ENCODE data around the gene PUS7.
"Not testable (repeated sequence)": the region's sequence is repeated elsewhere in the genome, so short reads cannot be mapped to it uniquely, and the experiment has no call there.

PUS7 gene

GRCh38 chr7:105521717-105522463, at the start of gene PUS7:
TSS of gene PUS7 (minus strand) at chr7:105522271. CDS start at chr7:105508512, 13,759 bp downstream.
- DNase-seq, result peak; percentile 93

GRCh38 chr7:105567821-105568220, 45.8 kb upstream of the PUS7 start:
- DNase-seq, result no peak

GRCh38 chr7:105567024-105567423, 45.0 kb upstream of the PUS7 start:
- no peak for DNase-seq

GRCh38 chr7:105565190-105565589, 43.1 kb upstream of the PUS7 start:
- DNase-seq, result no peak

- no peak for DNase-seq
These were observed 37.9 kb upstream of the PUS7 start for GRCh38 chr7:105559926-105560325.

- DNase-seq, result no peak
These were observed 16.3 kb upstream of the PUS7 start for GRCh38 chr7:105538339-105538738.

GRCh38 chr7:105532709-105533460, 10.8 kb upstream of the PUS7 start:
- DNase-seq, result no peak

- peak; percentile 96 for DNase-seq
These were observed 10.0 kb upstream of the PUS7 start, which contains the start of gene RINT1 for GRCh38 chr7:105531792-105532671. TSS of gene RINT1 (plus strand) at chr7:105532201. CDS start at chr7:105532316, 115 bp downstream.

GRCh38 chr7:105530546-105530945, 8.5 kb upstream of the PUS7 start:
- no peak for DNase-seq

- peak; percentile 39 for DNase-seq
These were observed 8.1 kb upstream of the PUS7 start for GRCh38 chr7:105530126-105530525.

- DNase-seq, result not testable (repeated sequence)
These were observed 5.7 kb upstream of the PUS7 start for GRCh38 chr7:105527737-105528136.

GRCh38 chr7:105524840-105525239, 2.8 kb upstream of the PUS7 start:
- no peak for DNase-seq

- not testable (repeated sequence) for DNase-seq
These were observed 2.4 kb upstream of the PUS7 start for GRCh38 chr7:105524423-105524822.

- DNase-seq, result peak; percentile 78
These were observed 899 bp downstream of the PUS7 start for GRCh38 chr7:105521027-105521716.

- DNase-seq, result not testable (repeated sequence)
These were observed 1.5 kb downstream of the PUS7 start for GRCh38 chr7:105520620-105521019.

- no peak for DNase-seq
These were observed 2.7 kb downstream of the PUS7 start for GRCh38 chr7:105519353-105519752.

- DNase-seq, result not testable (repeated sequence)
These were observed 6.5 kb downstream of the PUS7 start for GRCh38 chr7:105515610-105516009.

GRCh38 chr7:105512926-105513526, 9.0 kb downstream of the PUS7 start:
- no peak for DNase-seq

GRCh38 chr7:105512415-105512814, 9.7 kb downstream of the PUS7 start:
- DNase-seq, result no peak

GRCh38 chr7:105502173-105502572, 19.9 kb downstream of the PUS7 start:
- DNase-seq, result no peak

GRCh38 chr7:105497016-105497415, 25.1 kb downstream of the PUS7 start:
- DNase-seq, result no peak

- no peak for DNase-seq
These were observed 25.6 kb downstream of the PUS7 start for GRCh38 chr7:105496521-105496920.
